Astrocyte of the spinal cord (primary cell): ENCODE data around the gene UVSSA.
"Not testable (repeated sequence)": the region's sequence is repeated elsewhere in the genome, so short reads cannot be mapped to it uniquely, and the experiment has no call there.

ENCODE experiments used
- DNase-seq: peaks from one replicate; pipeline ENCODE4 v3.0.0; 2011; ENCODE audit warnings: low read depth, low spot score
- H3K4me3 ChIP-seq: 2 replicates; pipeline ENCODE4 v1.5.1; 2011; ENCODE audit warnings: low read depth, mild to moderate bottlenecking, low read length, moderate library complexity
- in situ Hi-C: cut with HindIII; loops from 2 replicates; pipeline ENCODE4 v1.10.0; 2017; ENCODE audit warnings: low sequenced_read_pairs
- TF ChIP-seq, protein P1 (sequence below): IDR thresholded peaks from 2 replicates; pipeline ENCODE4 v1.5.1; 2012; ENCODE audit warnings: low read depth, mild to moderate bottlenecking, low read length, inconsistent platforms

The UVSSA gene

DNA sequence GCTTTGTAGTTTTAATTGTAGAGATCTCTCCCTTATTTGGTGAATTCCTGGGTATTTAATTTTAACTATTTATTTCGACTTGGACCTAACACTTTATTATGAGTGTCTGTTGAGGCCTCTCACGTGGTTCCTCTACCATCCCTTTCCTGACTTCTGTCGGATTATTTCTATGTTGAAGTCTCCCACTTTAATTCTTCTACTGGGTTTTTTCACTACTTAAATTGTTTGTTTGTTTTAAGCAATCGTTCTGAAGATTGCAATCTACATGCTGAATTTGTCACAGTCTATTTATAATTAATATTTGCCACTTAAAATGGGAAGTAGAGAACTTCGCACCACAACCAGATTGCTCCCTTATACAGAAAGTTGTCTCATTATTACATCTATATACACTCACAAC lies 80.0 kb downstream of the UVSSA start:
- no peak for DNase-seq
- TF ChIP-seq, protein P1, sequence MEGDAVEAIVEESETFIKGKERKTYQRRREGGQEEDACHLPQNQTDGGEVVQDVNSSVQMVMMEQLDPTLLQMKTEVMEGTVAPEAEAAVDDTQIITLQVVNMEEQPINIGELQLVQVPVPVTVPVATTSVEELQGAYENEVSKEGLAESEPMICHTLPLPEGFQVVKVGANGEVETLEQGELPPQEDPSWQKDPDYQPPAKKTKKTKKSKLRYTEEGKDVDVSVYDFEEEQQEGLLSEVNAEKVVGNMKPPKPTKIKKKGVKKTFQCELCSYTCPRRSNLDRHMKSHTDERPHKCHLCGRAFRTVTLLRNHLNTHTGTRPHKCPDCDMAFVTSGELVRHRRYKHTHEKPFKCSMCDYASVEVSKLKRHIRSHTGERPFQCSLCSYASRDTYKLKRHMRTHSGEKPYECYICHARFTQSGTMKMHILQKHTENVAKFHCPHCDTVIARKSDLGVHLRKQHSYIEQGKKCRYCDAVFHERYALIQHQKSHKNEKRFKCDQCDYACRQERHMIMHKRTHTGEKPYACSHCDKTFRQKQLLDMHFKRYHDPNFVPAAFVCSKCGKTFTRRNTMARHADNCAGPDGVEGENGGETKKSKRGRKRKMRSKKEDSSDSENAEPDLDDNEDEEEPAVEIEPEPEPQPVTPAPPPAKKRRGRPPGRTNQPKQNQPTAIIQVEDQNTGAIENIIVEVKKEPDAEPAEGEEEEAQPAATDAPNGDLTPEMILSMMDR: no peak
- H3K4me3 ChIP-seq: no peak overlapping the region
- in situ Hi-C loops: no loop called here

DNA sequence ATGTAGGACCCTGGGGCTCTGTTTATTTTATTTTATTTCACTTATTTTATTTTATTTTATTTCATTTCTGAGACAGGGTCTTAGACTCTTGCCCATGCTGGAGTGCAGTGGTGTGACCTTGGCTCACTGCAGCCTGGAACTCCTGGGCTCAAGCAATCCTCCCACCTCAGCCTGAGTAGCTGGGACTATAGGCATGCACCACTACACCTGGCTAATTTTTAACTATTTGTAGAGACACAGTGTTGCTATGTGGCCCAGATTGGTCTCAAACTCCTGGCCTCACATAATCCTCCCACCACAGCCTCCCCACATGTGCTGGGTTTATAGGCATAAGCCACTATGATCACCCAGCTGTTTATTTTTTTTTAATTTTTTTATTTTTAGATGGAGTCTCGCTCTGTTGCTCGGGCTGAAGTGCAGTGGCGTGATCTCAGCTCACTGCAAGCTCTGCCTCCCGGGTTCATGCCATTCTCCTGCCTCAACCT lies 96.7 kb downstream of the UVSSA start:
- DNase-seq, H3K4me3 ChIP-seq, in situ Hi-C loops: not testable (repeated sequence)
